Naive thymus-derived CD4-positive, alpha-beta T cell (primary cell): ENCODE results near the gene ARVCF. TPM values are rescaled to one million over a fixed set of nuclear protein-coding genes. Genes with fewer than 3 reads are reported as not detected.
A peak's percentile ranks its signal among the peaks of the same experiment; 100 is the strongest.

ENCODE experiments used
- ATAC-seq: fragments of 150-1000 bp; cut with Tn5 transposase; 2 replicates; pipeline ENCODE4 v1.10.0; 2021; ENCODE audit warnings: mild to moderate bottlenecking, moderate library complexity
- CTCF ChIA-PET: fragments of 350-600 bp; sonication (Branson Sonifier 250); formaldehyde crosslinking; loops from one replicate; lab custom pipeline; 2021; ENCODE audit warnings: antibody characterized with exemption; lab: Charles Lee
- POLR2A ChIA-PET: fragments of 350-600 bp; sonication (Branson Sonifier 250); formaldehyde crosslinking; loops from one replicate; lab custom pipeline; 2021; ENCODE audit warnings: antibody characterized with exemption, inconsistent platforms; lab: Charles Lee
- DNase-seq, 9 donors: peaks; one replicate each; pipeline versions ENCODE4 v3.0.0 to v3.0.0-alpha.2; 2020 to 2022; ENCODE audit warnings: mixed read lengths in 1 of 9
- H3K27ac ChIP-seq: one replicate; pipeline ENCODE4 v1.7.0; 2013; ENCODE audit warnings: mild to moderate bottlenecking, low read depth, low read length, moderate library complexity
- H3K27me3 ChIP-seq, 2 donors: one replicate each; pipeline ENCODE4 v1.7.0; 2013; ENCODE audit warnings: low read length in 2 of 2, mild to moderate bottlenecking in 2 of 2, moderate library complexity in 2 of 2; ENCODE audit not compliant: control insufficient read depth in 2 of 2, insufficient read depth in 2 of 2
- H3K36me3 ChIP-seq, 3 experiments: 1 replicate in 2 of 3; 2 replicates in 1 of 3; pipeline ENCODE4 v1.7.0; 2013; ENCODE audit warnings: low read length in 3 of 3, mild to moderate bottlenecking in 3 of 3, moderate library complexity in 1 of 3; ENCODE audit not compliant: insufficient read depth in 3 of 3, control insufficient read depth in 2 of 3
- H3K4me1 ChIP-seq, 2 donors: one replicate each; pipeline ENCODE4 v1.7.0; 2013; ENCODE audit warnings: low read length in 2 of 2, mild to moderate bottlenecking in 2 of 2, moderate library complexity in 1 of 2; ENCODE audit not compliant: control insufficient read depth in 2 of 2, insufficient read depth in 2 of 2
- H3K4me3 ChIP-seq: 2 replicates; pipeline ENCODE4 v1.7.0; 2013; ENCODE audit warnings: mild to moderate bottlenecking, low read length
- H3K9me3 ChIP-seq, 3 experiments: 1 replicate in 2 of 3; 2 replicates in 1 of 3; pipeline ENCODE4 v1.7.0; 2013; ENCODE audit warnings: low read length in 3 of 3; ENCODE audit not compliant: control insufficient read depth in 2 of 3
- H3K27ac Mint-ChIP-seq, 9 donors: one replicate each; pipeline ENCODE4 v1.8.0; 2020 to 2022; ENCODE audit warnings: mixed read lengths in 9 of 9, mild to moderate bottlenecking in 8 of 9, moderate library complexity in 5 of 9, inconsistent platforms in 2 of 9
- H3K27me3 Mint-ChIP-seq, 5 donors: one replicate each; pipeline ENCODE4 v1.8.0; 2021 to 2022; ENCODE audit warnings: mixed read lengths in 5 of 5, mild to moderate bottlenecking in 1 of 5
- H3K36me3 Mint-ChIP-seq, 5 donors: one replicate each; pipeline ENCODE4 v1.8.0; 2020 to 2022; ENCODE audit warnings: mixed read lengths in 5 of 5, mild to moderate bottlenecking in 3 of 5, inconsistent platforms in 1 of 5
- H3K4me1 Mint-ChIP-seq, 7 donors: one replicate each; pipeline ENCODE4 v1.8.0; 2020 to 2022; ENCODE audit warnings: mixed read lengths in 7 of 7, mild to moderate bottlenecking in 3 of 7, inconsistent platforms in 1 of 7
- H3K4me3 Mint-ChIP-seq, 10 donors: one replicate each; pipeline ENCODE4 v1.8.0; 2020 to 2022; ENCODE audit warnings: mild to moderate bottlenecking in 10 of 10, mixed read lengths in 10 of 10, moderate library complexity in 6 of 10, inconsistent platforms in 2 of 10
- H3K9me3 Mint-ChIP-seq, 11 donors: one replicate each; pipeline ENCODE4 v1.8.0; 2020 to 2022; ENCODE audit warnings: mixed read lengths in 11 of 11, mild to moderate bottlenecking in 4 of 11, inconsistent platforms in 1 of 11, moderate library complexity in 1 of 11
- intact Hi-C, 2 donors: fragments of 100-400 bp; cut with micrococcal nuclease; formaldehyde crosslinking; loops; one replicate each; pipeline ENCODE4 v1.15.1; 2023
- polyA plus RNA-seq, 2 donors: library from polyadenylated mRNA; unstranded; fragments of 300-500 nt; fragmentation: Illumina TruSeq; gene quantifications; one replicate each; pipeline ENCODE4 v1.2.3, GENCODE V29; 2021
- total RNA-seq, 6 experiments: library from RNA in 5 of 6; stranded (reverse) in 5 of 6; gene quantifications; 1 replicate in 5 of 6; 2 replicates in 1 of 6; pipeline ENCODE4 v1.2.3 and lab custom pipeline; 2021 to 2026

Gene ARVCF
- total and polyA plus RNA-seq, 7 experiments from 2014 or later: 0.74 to 9.2 (median 3.0) TPM

- Histone ChIP-seq H3K9me3 (no peaks in the 10 kb centered on the region), H3K4me3 (no peak overlapping the region), H3K36me3 (peaks cover 0 to 9% (median 0%) of the 10 kb centered on the region in 3 experiments), H3K27me3 (no peaks in the 10 kb centered on the region), H3K27ac (no peak overlapping the region), H3K4me1 (peaks cover 13 to 15% of the 10 kb centered on the region in 2 donors)
- H3K27me3 Mint-ChIP-seq: no peaks in the 10 kb centered on the region
- peak overlapping the region in 2 of 9 donors; percentile 9 to 47 for H3K27ac Mint-ChIP-seq
- no peak overlapping the region for H3K4me3 Mint-ChIP-seq
- peaks cover 0 to 8% (median 0%) of the 10 kb centered on the region in 5 donors for H3K36me3 Mint-ChIP-seq
- intact Hi-C loops: no loop called here
- no peaks in the 10 kb centered on the region for H3K9me3 Mint-ChIP-seq
- ChIA-PET CTCF (interaction anchor here (0.7 kb wide), 1 partner anchor 56 kb away, joined by 4 read pairs; no protein-coding TSS in a partner anchor), POLR2A (interaction anchor here (1.0 kb wide), 1 partner anchor 10 kb away, joined by 3 read pairs; no protein-coding TSS in a partner anchor)
- DNase-seq (no peak), ATAC-seq (no peak)
- H3K4me1 Mint-ChIP-seq: peaks cover 22 to 67% (median 45%) of the 10 kb centered on the region in 7 donors
Measured at GRCh38 chr22:20026996-20027601, 10.5 kb upstream of the ARVCF start.

- intact Hi-C loops: no loop called here
Measured at GRCh38 chr22:20026204-20026908, 9.7 kb upstream of the ARVCF start.

GRCh38 chr22:20025401-20026203, 9.0 kb upstream of the ARVCF start:
- DNase-seq (no peak), ATAC-seq (no peak)
- H3K36me3 Mint-ChIP-seq: peaks cover 0 to 8% (median 0%) of the 10 kb centered on the region in 5 donors
- peaks cover 27 to 67% (median 44%) of the 10 kb centered on the region in 7 donors for H3K4me1 Mint-ChIP-seq
- ChIA-PET CTCF (interaction anchor here (0.6 kb wide), 1 partner anchor 885 kb away, joined by 3 read pairs; no protein-coding TSS in a partner anchor), POLR2A (interaction anchor here (0.6 kb wide), 1 partner anchor 8 kb away, joined by 3 read pairs; no protein-coding TSS in a partner anchor)
- intact Hi-C loops: no loop called here
- Histone ChIP-seq H3K36me3 (peaks cover 0 to 6% (median 0%) of the 10 kb centered on the region in 3 experiments), H3K27me3 (no peaks in the 10 kb centered on the region), H3K4me1 (peaks cover 7 to 16% of the 10 kb centered on the region in 2 donors), H3K4me3 (no peak overlapping the region), H3K27ac (no peak overlapping the region), H3K9me3 (no peaks in the 10 kb centered on the region)
- peak overlapping the region in 5 of 9 donors; percentile 28 to 69 (median 36) for H3K27ac Mint-ChIP-seq
- no peaks in the 10 kb centered on the region for H3K9me3 Mint-ChIP-seq
- no peak overlapping the region for H3K4me3 Mint-ChIP-seq
- H3K27me3 Mint-ChIP-seq: no peaks in the 10 kb centered on the region

More at GRCh38 chr22:20026204-20026908, 9.7 kb upstream of the ARVCF start:
- no peaks in the 10 kb centered on the region for H3K9me3 Mint-ChIP-seq
- DNase-seq (no peak), ATAC-seq (no peak)
- H3K4me1 Mint-ChIP-seq: peaks cover 27 to 67% (median 44%) of the 10 kb centered on the region in 7 donors
- H3K36me3 ChIP-seq: peaks cover 0 to 4% (median 0%) of the 10 kb centered on the region in 3 experiments
- peaks cover 0 to 8% (median 0%) of the 10 kb centered on the region in 5 donors for H3K36me3 Mint-ChIP-seq
- peaks cover 9 to 13% of the 10 kb centered on the region in 2 donors for H3K4me1 ChIP-seq
- no peaks in the 10 kb centered on the region for H3K27me3 Mint-ChIP-seq
- no peak overlapping the region for H3K4me3 Mint-ChIP-seq
- CTCF ChIA-PET: interaction anchor here (0.6 kb wide), 1 partner anchor 78 kb away, joined by 3 read pairs; no protein-coding TSS in a partner anchor
- H3K27ac ChIP-seq: no peak overlapping the region
- POLR2A ChIA-PET: interaction anchor here (0.6 to 1.0 kb wide), 2 partner anchors 9 kb away, joined by 3 read pairs; no protein-coding TSS in a partner anchor
- no peak overlapping the region for H3K4me3 ChIP-seq
- H3K27ac Mint-ChIP-seq: peak overlapping the region in 3 of 9 donors; percentile 41 to 69 (median 47)
- no peaks in the 10 kb centered on the region for H3K9me3 ChIP-seq
- H3K27me3 ChIP-seq: no peaks in the 10 kb centered on the region

- Mint-ChIP-seq H3K4me3 (peak overlapping the region in 3 of 10 donors; percentile 8 to 69 (median 22)), H3K27ac (no peak overlapping the region), H3K9me3 (peaks cover 0 to 2% (median 0%) of the 10 kb centered on the region in 11 donors), H3K36me3 (peaks cover 0 to 7% (median 0%) of the 10 kb centered on the region in 5 donors), H3K4me1 (peaks cover 27 to 73% (median 46%) of the 10 kb centered on the region in 7 donors), H3K27me3 (no peaks in the 10 kb centered on the region)
- peaks cover 13 to 23% of the 10 kb centered on the region in 2 donors for H3K4me1 ChIP-seq
- ATAC-seq (no peak), DNase-seq (no peak)
- ChIA-PET POLR2A (interaction anchor here (0.7 kb wide), 1 partner anchor 66 kb away, joined by 3 read pairs; no protein-coding TSS in a partner anchor), CTCF (interaction anchor here (0.5 to 0.6 kb wide), 2 partner anchors 42 to 884 kb away, joined by 3 read pairs; no protein-coding TSS in a partner anchor)
- no peak overlapping the region for H3K27ac ChIP-seq
- peaks cover 0 to 6% (median 0%) of the 10 kb centered on the region in 3 experiments for H3K36me3 ChIP-seq
- no peak overlapping the region for H3K4me3 ChIP-seq
- H3K9me3 ChIP-seq: no peaks in the 10 kb centered on the region
- no peaks in the 10 kb centered on the region for H3K27me3 ChIP-seq
- intact Hi-C loops: no loop called here
Measured at GRCh38 chr22:20024650-20025397, 8.2 kb upstream of the ARVCF start.

- POLR2A ChIA-PET: interaction anchor here (0.7 kb wide), 1 partner anchor 66 kb away, joined by 3 read pairs; no protein-coding TSS in a partner anchor
- Mint-ChIP-seq H3K4me1 (peaks cover 27 to 68% (median 44%) of the 10 kb centered on the region in 7 donors), H3K4me3 (peak overlapping the region in 3 of 10 donors; percentile 8 to 69 (median 9)), H3K27ac (no peak overlapping the region), H3K36me3 (peaks cover 0 to 6% (median 0%) of the 10 kb centered on the region in 5 donors), H3K27me3 (peaks cover 0 to under 1% (median 0%) of the 10 kb centered on the region in 5 donors), H3K9me3 (peaks cover 0 to 2% (median 0%) of the 10 kb centered on the region in 11 donors)
- CTCF ChIA-PET: interaction anchor here (0.5 kb wide), 1 partner anchor 43 kb away, joined by 3 read pairs; no protein-coding TSS in a partner anchor
- no peaks in the 10 kb centered on the region for H3K27me3 ChIP-seq
- intact Hi-C loops: no loop called here
- ATAC-seq (no peak), DNase-seq (no peak)
- no peaks in the 10 kb centered on the region for H3K9me3 ChIP-seq
- peaks cover 0 to 6% (median 0%) of the 10 kb centered on the region in 3 experiments for H3K36me3 ChIP-seq
- H3K4me1 ChIP-seq: peaks cover 13 to 23% of the 10 kb centered on the region in 2 donors
- H3K27ac ChIP-seq: no peak overlapping the region
- no peak overlapping the region for H3K4me3 ChIP-seq
Measured at GRCh38 chr22:20024225-20024624, 7.6 kb upstream of the ARVCF start.
